ENCODE measurements around the gene R3HDM2.

- TF ChIP-seq CTCF (conservative IDR thresholded peaks at IDR 0.05 in 1 of 2, IDR thresholded peaks at IDR 0.05 in 1 of 2; ENCODE audit: low read depth in 1 of 2, low read length in 2 of 2) (no peak), EZH2 (IDR thresholded peaks at IDR 0.05; ENCODE audit: low read length, missing control alignments) (no peak)
These were observed 64.5 kb downstream of the R3HDM2 start for GRCh38 chr12:57366315-57366714.

Measured in fibroblast of lung (primary cell).